Loucy (cell line): Measurements from ENCODE around the gene CD1D.

Experiments used
- EZH2phosphoT487 ChIP-seq: fragments of 200-600 bp; IDR thresholded peaks from 2 replicates; pipeline ENCODE4 v1.6.1; 2018; ENCODE audit warnings: antibody characterized with exemption, mild to moderate bottlenecking, moderate library complexity, borderline replicate concordance
- TF ChIP-seq, protein P1 (sequence below): fragments of 200-600 bp; sonication (generic); conservative IDR thresholded peaks from 2 replicates; pipeline ENCODE4 v1.5.1; 2014; ENCODE audit warnings: mild to moderate bottlenecking, antibody characterized with exemption, low read length

DNA sequence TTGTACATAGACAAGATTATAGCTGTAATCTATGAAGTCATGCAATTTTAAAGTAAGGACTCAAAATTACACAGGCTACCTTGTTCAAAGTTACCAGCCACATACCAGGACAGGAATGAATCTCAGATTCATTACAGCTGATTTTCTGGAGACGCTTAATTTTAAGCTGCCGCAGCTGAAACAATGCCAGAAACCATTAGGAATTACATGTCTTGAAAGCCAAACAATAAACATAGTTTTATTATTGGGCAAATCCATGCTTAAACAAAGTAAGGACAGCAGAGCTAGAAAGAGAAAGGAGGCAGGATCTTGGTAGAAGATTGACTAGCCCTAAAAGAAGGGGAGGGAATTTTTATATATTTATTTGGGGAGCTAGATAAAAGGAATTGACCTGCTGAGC, 19.2 kb upstream of the CD1D start:
- TF ChIP-seq, protein P1, sequence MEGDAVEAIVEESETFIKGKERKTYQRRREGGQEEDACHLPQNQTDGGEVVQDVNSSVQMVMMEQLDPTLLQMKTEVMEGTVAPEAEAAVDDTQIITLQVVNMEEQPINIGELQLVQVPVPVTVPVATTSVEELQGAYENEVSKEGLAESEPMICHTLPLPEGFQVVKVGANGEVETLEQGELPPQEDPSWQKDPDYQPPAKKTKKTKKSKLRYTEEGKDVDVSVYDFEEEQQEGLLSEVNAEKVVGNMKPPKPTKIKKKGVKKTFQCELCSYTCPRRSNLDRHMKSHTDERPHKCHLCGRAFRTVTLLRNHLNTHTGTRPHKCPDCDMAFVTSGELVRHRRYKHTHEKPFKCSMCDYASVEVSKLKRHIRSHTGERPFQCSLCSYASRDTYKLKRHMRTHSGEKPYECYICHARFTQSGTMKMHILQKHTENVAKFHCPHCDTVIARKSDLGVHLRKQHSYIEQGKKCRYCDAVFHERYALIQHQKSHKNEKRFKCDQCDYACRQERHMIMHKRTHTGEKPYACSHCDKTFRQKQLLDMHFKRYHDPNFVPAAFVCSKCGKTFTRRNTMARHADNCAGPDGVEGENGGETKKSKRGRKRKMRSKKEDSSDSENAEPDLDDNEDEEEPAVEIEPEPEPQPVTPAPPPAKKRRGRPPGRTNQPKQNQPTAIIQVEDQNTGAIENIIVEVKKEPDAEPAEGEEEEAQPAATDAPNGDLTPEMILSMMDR, result no peak
- TF ChIP-seq EZH2phosphoT487, result no peak
